ENCODE results near the gene CAPN2.

The CAPN2 gene

DNA sequence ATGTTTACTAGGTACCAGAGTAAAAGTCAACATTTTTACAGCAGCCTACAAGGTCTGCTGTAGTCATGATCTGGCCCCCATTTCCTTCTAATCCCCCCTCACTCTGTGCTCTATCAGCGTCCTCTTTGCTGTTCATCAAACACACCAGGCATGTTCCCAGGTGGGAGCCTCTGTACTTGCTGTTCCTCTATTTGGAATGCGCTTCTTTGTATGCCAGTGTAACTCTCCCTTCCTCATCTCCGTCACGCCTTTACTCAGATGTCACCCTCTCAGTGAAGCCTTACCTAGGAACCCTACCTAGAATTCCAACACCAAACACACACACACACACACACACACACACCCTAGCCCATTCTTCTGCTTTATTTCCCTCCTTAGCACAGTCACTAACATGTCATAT, 112.4 kb downstream of the CAPN2 start:
- no peak for FAIRE-seq
- no peak for DNase-seq (ENCODE audit: low spot score)
